Tibial nerve (tissue), 4 donors: ENCODE results near the gene MELTF.

ENCODE experiments used
- CTCF ChIP-seq, 5 experiments: fragments of 200-600 bp in 3 of 5; fragments of 450-650 bp in 2 of 5; sonication (generic) in 3 of 5; IDR thresholded peaks; one replicate each; pipeline ENCODE4 v1.5.1; 2016 to 2019; ENCODE audit warnings: antibody characterized with exemption in 5 of 5, mild to moderate bottlenecking in 3 of 5, moderate library complexity in 2 of 5
- EP300 ChIP-seq, 2 donors: sonication (generic); formaldehyde crosslinking; IDR thresholded peaks; one replicate each; pipeline ENCODE4 v1.6.1; 2017; ENCODE audit warnings: antibody characterized with exemption in 2 of 2, mild to moderate bottlenecking in 1 of 2
- POLR2A ChIP-seq, 2 donors: fragments of 450-650 bp; IDR thresholded peaks; one replicate each; pipeline ENCODE4 v1.6.1; 2017; ENCODE audit warnings: antibody characterized with exemption in 2 of 2, mild to moderate bottlenecking in 2 of 2, moderate library complexity in 2 of 2

- no peak for TF ChIP-seq CTCF (IDR thresholded peaks at IDR 0.05)
- no peak for TF ChIP-seq POLR2A (IDR thresholded peaks at IDR 0.05)
- no peak for TF ChIP-seq EP300 (IDR thresholded peaks at IDR 0.05)
These were observed 10.1 kb downstream of the MELTF start for GRCh38 chr3:197019535-197019934.
